Stimulated activated CD4-positive, alpha-beta T cell treated with anti-CD3 and anti-CD28 coated beads, Interleukin-12 subunit alpha, Interleukin-12 subunit beta, amount 100 ng/mL, for 24 hours (primary cell): ENCODE data around the gene OR52M1.

Experiments
- DNase-seq, 2 experiments: peaks; one replicate each; pipeline ENCODE4 v3.0.0-alpha.2; 2020; ENCODE audit warnings: low read depth in 2 of 2

OR52M1 gene

GRCh38 chr11:4565371-4565770 lies 20.4 kb downstream of the OR52M1 start:
- no peak for DNase-seq

DNA sequence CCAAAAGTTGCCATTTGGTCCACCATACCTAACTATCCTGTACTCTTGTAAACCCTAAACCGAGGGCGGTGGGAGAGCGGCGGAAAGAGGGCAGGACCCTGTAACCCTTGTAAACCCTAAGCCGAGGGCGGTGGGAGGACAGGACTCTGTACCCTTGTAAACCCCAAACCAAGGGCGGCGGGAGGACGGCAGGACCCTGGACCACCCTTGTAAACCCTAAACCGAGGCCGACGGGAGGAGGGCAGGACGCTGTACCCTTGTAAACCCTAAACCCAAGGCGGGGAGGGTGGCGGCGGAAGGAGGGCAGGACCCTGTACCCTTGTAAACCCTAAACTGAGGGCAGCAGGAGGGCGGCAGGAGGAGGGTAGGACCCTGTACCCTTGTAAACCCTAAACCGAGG lies 24.1 kb downstream of the OR52M1 start:
- no peak for DNase-seq

DNA sequence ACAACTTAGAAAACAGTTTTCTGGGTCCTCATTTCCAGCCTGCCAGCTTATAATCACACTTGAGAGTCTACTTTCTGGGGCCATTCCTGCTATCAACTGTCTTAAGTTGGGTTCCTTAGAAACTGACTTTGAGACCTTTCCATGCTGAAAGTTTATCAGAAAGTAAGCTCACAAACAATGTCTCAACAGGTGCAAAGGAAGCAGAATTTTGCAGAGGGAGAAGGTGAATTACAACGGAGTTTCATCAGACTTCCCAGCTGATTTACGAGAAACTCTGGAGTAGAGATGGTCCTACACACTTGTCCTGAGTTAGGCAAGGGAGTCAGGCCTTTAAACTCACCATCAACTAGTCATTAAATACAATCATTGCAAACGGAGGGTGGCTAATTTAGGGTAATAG lies 31.9 kb downstream of the OR52M1 start:
- no peak for DNase-seq

DNA sequence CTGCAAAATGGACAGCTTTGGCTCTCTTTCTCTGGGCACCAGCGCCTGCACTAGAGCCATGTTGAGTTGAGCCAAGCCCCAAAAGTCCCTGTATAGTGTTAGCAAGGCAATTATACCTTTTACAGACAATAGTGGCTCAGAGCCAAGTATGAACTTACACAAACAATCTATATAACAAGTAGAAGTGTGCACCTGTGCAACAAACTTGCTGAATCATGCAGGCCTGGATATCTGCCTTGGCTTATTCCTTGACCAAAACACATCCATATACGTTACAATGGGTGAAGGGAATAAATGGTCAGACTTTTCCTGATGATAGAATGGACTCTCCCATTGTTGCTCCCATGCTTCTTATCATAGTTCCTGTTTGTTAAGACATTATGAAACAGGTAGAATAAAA lies 32.8 kb downstream of the OR52M1 start:
- DNase-seq: no peak

GRCh38 chr11:4578624-4579023 lies 33.6 kb downstream of the OR52M1 start:
- DNase-seq: no peak

GRCh38 chr11:4580124-4580523 lies 35.1 kb downstream of the OR52M1 start:
- no peak for DNase-seq

GRCh38 chr11:4581443-4581842 lies 36.5 kb downstream of the OR52M1 start, which contains the start of gene OR52I2:
Gene OR52I2 (plus strand): TSS chr11:4581743.
- no peak for DNase-seq

DNA sequence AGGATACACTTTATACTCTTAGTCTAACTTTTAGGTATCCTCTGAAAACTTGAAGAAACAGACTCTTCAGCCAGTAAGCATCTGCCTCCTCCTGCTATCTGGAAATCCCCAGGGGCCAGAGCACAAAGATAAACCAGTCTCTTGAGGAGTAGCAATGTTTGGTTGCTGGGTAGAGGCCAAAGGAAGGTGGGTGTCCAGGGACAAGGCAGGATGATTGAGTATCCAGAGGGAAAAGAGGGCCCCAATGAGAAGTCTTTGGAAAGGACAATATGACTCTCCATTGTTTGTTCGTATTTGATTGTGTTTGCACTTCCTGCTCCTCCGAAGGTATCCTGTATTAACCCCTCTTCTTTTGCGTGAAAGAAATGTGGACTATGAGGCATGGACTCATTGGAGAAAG lies 44.0 kb downstream of the OR52M1 start:
- DNase-seq: no peak

DNA sequence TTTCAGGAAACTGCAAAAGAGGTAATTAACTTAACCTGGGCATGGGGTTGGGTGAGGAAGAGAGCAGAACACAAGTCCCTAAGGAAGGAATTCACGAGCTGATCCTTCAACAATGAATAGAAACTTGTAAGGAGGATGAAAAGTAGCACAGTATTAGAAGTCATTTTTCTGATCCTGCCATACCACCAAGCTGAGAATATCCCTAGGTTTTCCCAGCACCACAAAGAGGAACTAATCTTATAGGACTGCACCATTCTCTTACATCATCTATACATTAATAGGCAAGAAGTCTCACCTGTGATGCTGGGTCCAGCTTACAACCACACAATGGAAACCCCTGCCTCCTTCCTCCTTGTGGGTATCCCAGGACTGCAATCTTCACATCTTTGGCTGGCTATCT lies 48.7 kb downstream of the OR52M1 start, which contains the start of gene OR52I1:
Gene OR52I1 (plus strand): TSS at position 301 of the 400 bp plus-strand sequence. CDS start 0 bp downstream, at position 301.
- no peak for DNase-seq
